MM.1S (cell line): Measurements from ENCODE around the gene DENND1A.
"Not testable (repeated sequence)": the region's sequence is repeated elsewhere in the genome, so short reads cannot be mapped to it uniquely, and the experiment has no call there.

Experiments used
- DNase-seq: peaks from one replicate; pipeline ENCODE4 v3.0.0-alpha.2; 2015
- H2AFZ ChIP-seq: fragments of 300-600 bp; sonication (generic); 2 replicates; pipeline ENCODE4 v1.6.0; 2016; ENCODE audit warnings: antibody characterized with exemption, low read length
- H3F3A ChIP-seq: fragments of 300-600 bp; sonication (generic); 2 replicates; pipeline ENCODE4 v1.6.1; 2016; ENCODE audit warnings: mild to moderate bottlenecking, antibody characterized with exemption, low read length, moderate library complexity, mixed read lengths; ENCODE audit not compliant: insufficient read depth
- H3K27ac ChIP-seq: fragments of 300-600 bp; sonication (generic); 2 replicates; pipeline ENCODE4 v1.5.1; 2016; ENCODE audit warnings: mild to moderate bottlenecking, low read length
- H3K27me3 ChIP-seq: fragments of 300-600 bp; sonication (generic); replicated peaks from 2 replicates; pipeline ENCODE4 v1.6.0; 2016; ENCODE audit warnings: low read length; ENCODE audit not compliant: insufficient read depth
- H3K36me3 ChIP-seq: fragments of 300-600 bp; sonication (generic); replicated peaks from 2 replicates; pipeline ENCODE4 v1.6.1; 2016; ENCODE audit warnings: mild to moderate bottlenecking, low read length, mixed read lengths; ENCODE audit not compliant: insufficient read depth
- H3K4me1 ChIP-seq: fragments of 300-600 bp; sonication (generic); 2 replicates; pipeline ENCODE4 v1.6.1; 2016; ENCODE audit warnings: low read length, mixed read lengths
- H3K4me2 ChIP-seq: fragments of 300-600 bp; sonication (generic); 2 replicates; pipeline ENCODE4 v1.6.0; 2016; ENCODE audit warnings: low read depth, low read length
- H3K4me3 ChIP-seq: fragments of 300-600 bp; sonication (generic); 2 replicates; pipeline ENCODE4 v1.5.1; 2016; ENCODE audit warnings: low read length, mixed read lengths
- H3K79me2 ChIP-seq: fragments of 300-600 bp; sonication (generic); 2 replicates; pipeline ENCODE4 v1.6.1; 2016; ENCODE audit warnings: mixed run types, low read length, mixed read lengths
- H3K9ac ChIP-seq: fragments of 300-600 bp; sonication (generic); 2 replicates; pipeline ENCODE4 v1.6.1; 2016; ENCODE audit warnings: low read length, mixed read lengths
- H3K9me2 ChIP-seq: fragments of 300-600 bp; sonication (generic); replicated peaks from 2 replicates; pipeline ENCODE4 v1.6.1; 2016; ENCODE audit warnings: mild to moderate bottlenecking, low read length, mixed read lengths; ENCODE audit not compliant: insufficient read depth
- H3K9me3 ChIP-seq: fragments of 300-600 bp; sonication (generic); replicated peaks from 2 replicates; pipeline ENCODE4 v1.6.1; 2016; ENCODE audit warnings: mild to moderate bottlenecking, low read length, mixed read lengths; ENCODE audit not compliant: insufficient read depth
- H4K20me1 ChIP-seq: fragments of 300-600 bp; sonication (generic); 2 replicates; pipeline ENCODE4 v1.6.1; 2016; ENCODE audit warnings: mild to moderate bottlenecking, low read length, moderate library complexity, mixed read lengths; ENCODE audit not compliant: insufficient read depth
- CTCF ChIP-seq: fragments of 300-600 bp; sonication (generic); IDR thresholded peaks from 2 replicates; pipeline ENCODE4 v1.5.1; 2016; ENCODE audit warnings: antibody characterized with exemption, low read length, mixed read lengths
- EZH2 ChIP-seq: fragments of 300-600 bp; sonication (generic); optimal IDR thresholded peaks from 2 replicates; pipeline ENCODE3; 2017; ENCODE audit warnings: low read depth, mild to moderate bottlenecking, antibody characterized with exemption, low read length, mixed read lengths
- EZH2phosphoT487 ChIP-seq: fragments of 300-600 bp; sonication (generic); IDR thresholded peaks from 2 replicates; pipeline ENCODE4 v1.6.1; 2018; ENCODE audit warnings: antibody characterized with exemption, low read length

The DENND1A gene

GRCh38 chr9:123938401-123938800 lies 8.5 kb upstream of the DENND1A start:
- H3K27me3 ChIP-seq: no peaks in the 10 kb centered on the region; the same call in 1 of the 2 replicates
- no peak for TF ChIP-seq EZH2
- no peak for TF ChIP-seq EZH2phosphoT487
- no peak for TF ChIP-seq CTCF

GRCh38 chr9:123936575-123936974 lies 6.6 kb upstream of the DENND1A start:
- H3K36me3 ChIP-seq, H3F3A ChIP-seq, H3K9me2 ChIP-seq: not testable (repeated sequence)

More at GRCh38 chr9:123938401-123938800, 8.5 kb upstream of the DENND1A start:
- Histone ChIP-seq H3K27ac (no peak overlapping the region), H3K4me1 (no peaks in the 10 kb centered on the region), H3K4me3 (no peak overlapping the region), H3F3A (no peaks in the 10 kb centered on the region), H3K9me2 (no peaks in the 10 kb centered on the region), H2AFZ (no peak overlapping the region), H3K36me3 (no peaks in the 10 kb centered on the region), H3K9ac (no peak overlapping the region), H4K20me1 (no peaks in the 10 kb centered on the region), H3K9me3 (no peaks in the 10 kb centered on the region), H3K4me2 (no peak overlapping the region), H3K79me2 (no peaks in the 10 kb centered on the region)
- DNase-seq: no peak

GRCh38 chr9:123933440-123934212 lies 3.7 kb upstream of the DENND1A start:
- Histone ChIP-seq H4K20me1 (no peaks in the 10 kb centered on the region), H3K27ac (no peak overlapping the region), H3K4me2 (no peak overlapping the region), H3K9ac (no peak overlapping the region), H3F3A (peaks cover 6% of the 10 kb centered on the region), H3K4me3 (no peak overlapping the region), H3K36me3 (no peaks in the 10 kb centered on the region), H3K27me3 (no peaks in the 10 kb centered on the region; the same call in 1 of the 2 replicates), H3K79me2 (peaks cover 7% of the 10 kb centered on the region; the same call in 1 of the 2 replicates), H2AFZ (no peak overlapping the region), H3K4me1 (peaks cover 9% of the 10 kb centered on the region), H3K9me3 (no peaks in the 10 kb centered on the region), H3K9me2 (no peaks in the 10 kb centered on the region)
- TF ChIP-seq CTCF (no peak), EZH2 (no peak), EZH2phosphoT487 (no peak)
- DNase-seq: no peak

More at GRCh38 chr9:123936575-123936974, 6.6 kb upstream of the DENND1A start:
- not testable (repeated sequence) for H3K27ac ChIP-seq, H3K9ac ChIP-seq, H3K27me3 ChIP-seq, H3K4me2 ChIP-seq, H3K79me2 ChIP-seq, H2AFZ ChIP-seq, H4K20me1 ChIP-seq, H3K9me3 ChIP-seq, DNase-seq, H3K4me3 ChIP-seq, H3K4me1 ChIP-seq
